ENCODE data around the gene TMED9. TPM values are rescaled to one million over a fixed set of nuclear protein-coding genes. Genes with fewer than 3 reads are reported as not detected.

TMED9 gene
- total and polyA plus RNA-seq, 10 of the 15 experiments (the other 5 are each of a cell fraction or from before 2014, with no cell fraction given), result 35.7 to 144 (median 105) TPM

DNA sequence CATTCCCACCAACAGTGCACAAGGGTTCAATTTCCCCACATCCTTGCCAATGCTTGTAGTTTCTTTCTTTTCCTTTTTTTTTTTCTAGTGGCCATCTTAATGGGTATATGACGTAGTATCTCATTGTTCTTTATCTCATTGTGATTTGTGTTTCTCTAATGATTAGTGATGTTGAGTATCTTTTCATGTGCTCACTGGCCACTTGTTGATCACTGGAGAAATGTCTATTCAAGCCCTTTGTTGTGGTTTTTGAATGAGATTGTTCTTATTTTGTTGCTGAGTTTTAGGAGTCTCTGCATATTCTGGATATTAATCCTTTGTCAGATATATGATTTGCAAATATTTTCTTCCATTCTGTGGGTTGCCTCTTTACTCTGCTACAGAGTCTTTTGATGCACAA is 1.6 kb upstream of the TMED9 start:
- RAD21 ChIA-PET (ENCODE audit: unreplicated experiment), result interaction anchor here (0.7 kb wide), 1 partner anchor 187 kb away, joined by 3 read pairs; no protein-coding TSS in a partner anchor
- POLR2A ChIA-PET, result interaction anchor here (0.7 kb wide), 1 partner anchor 11 kb away, joined by 4 read pairs; no protein-coding TSS in a partner anchor
- Histone ChIP-seq H3K9ac (ENCODE audit: control insufficient read depth, insufficient read depth, low read length) (no peak overlapping the region), H3K36me3 (ENCODE audit: control insufficient read depth in 2 of 2, insufficient read depth in 2 of 2, low read length in 1 of 2) (peaks cover 7 to 20% of the 10 kb centered on the region in 2 experiments; a peak in 3 of 4 replicates), H3K4me2 (ENCODE audit: control insufficient read depth, insufficient read depth) (no peak overlapping the region), H2AFZ (ENCODE audit: control insufficient read depth, low read depth, low read length) (no peak overlapping the region), H3K4me3 (no peak overlapping the region), H3K27me3 (replicated peaks in 1 of 2; ENCODE audit: control insufficient read depth in 2 of 2, insufficient read depth in 2 of 2, low read length in 1 of 2) (no peaks in the 10 kb centered on the region), H4K20me1 (ENCODE audit: control insufficient read depth, insufficient read depth) (no peaks in the 10 kb centered on the region), H3K9me3 (replicated peaks; ENCODE audit: control insufficient read depth, insufficient read depth, low read length) (no peaks in the 10 kb centered on the region), H3K79me2 (ENCODE audit: control insufficient read depth, insufficient read depth, low read length) (peaks cover 21% of the 10 kb centered on the region), H3K4me1 (ENCODE audit: control insufficient read depth, insufficient read depth, low read length) (peaks cover 8% of the 10 kb centered on the region), H3K27ac (ENCODE audit: control insufficient read depth, insufficient read depth) (no peak overlapping the region)
- SMC1A ChIA-PET (ENCODE audit: uncharacterized antibody, unreplicated experiment), result no interaction called here
- ATAC-seq (no peak), FAIRE-seq (no peak), DNase-seq (ENCODE audit: low read depth, low spot score) (no peak)
- intact Hi-C loops (cut with micrococcal nuclease; ENCODE audit: unreplicated experiment) (loop anchor here (5.0 to 10.0 kb wide), 2 partner anchors 198 to 286 kb away; partner anchors contain the start of genes PRELID1 and RAB24), in situ Hi-C loops (cut with MboI) (no loop called here)
- WGBS (ENCODE audit: insufficient coverage, insufficient replicate concordance, low lambda C conversion rate, missing lambda C conversion rate), result 0% methylated on average over 1 of the region's 1 CpG
- CTCF ChIA-PET, result no interaction called here
- BruUV-seq (replicated peaks), result no TSS peak
- TF ChIP-seq SMAD5 (IDR thresholded peaks at IDR 0.05; ENCODE audit: low read depth) (no peak), CREM (IDR thresholded peaks at IDR 0.05; ENCODE audit: low read depth) (no peak), SREBF1 (IDR thresholded peaks at IDR 0.05; ENCODE audit: low read length) (no peak), BRCA1 (IDR thresholded peaks at IDR 0.05; ENCODE audit: low read depth, low read length) (no peak)
- TF ChIP-seq, protein P1, sequence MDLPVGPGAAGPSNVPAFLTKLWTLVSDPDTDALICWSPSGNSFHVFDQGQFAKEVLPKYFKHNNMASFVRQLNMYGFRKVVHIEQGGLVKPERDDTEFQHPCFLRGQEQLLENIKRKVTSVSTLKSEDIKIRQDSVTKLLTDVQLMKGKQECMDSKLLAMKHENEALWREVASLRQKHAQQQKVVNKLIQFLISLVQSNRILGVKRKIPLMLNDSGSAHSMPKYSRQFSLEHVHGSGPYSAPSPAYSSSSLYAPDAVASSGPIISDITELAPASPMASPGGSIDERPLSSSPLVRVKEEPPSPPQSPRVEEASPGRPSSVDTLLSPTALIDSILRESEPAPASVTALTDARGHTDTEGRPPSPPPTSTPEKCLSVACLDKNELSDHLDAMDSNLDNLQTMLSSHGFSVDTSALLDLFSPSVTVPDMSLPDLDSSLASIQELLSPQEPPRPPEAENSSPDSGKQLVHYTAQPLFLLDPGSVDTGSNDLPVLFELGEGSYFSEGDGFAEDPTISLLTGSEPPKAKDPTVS (IDR thresholded peaks at IDR 0.05; ENCODE audit: low read depth, low read length), result no peak

DNA sequence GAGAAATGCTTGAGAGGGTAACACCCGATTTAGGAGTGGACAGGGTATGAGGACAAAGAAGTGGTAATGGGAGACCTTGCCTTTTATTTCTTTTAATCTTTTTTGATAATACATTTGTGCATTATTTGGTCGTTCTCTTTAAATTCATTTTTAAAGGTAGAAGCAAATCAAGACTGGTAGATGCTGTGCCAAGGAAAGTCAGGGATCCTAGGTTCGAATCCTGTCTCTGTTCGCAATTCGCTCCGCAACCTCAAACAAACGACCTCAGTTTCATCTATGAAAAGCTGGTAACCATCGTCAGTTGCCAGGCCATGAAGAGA is 353 bp upstream of the TMED9 start:
- WGBS (ENCODE audit: insufficient coverage, insufficient replicate concordance, low lambda C conversion rate, missing lambda C conversion rate), result 2% methylated on average over 8 of the region's 8 CpGs
- no TSS peak for BruUV-seq (replicated peaks)
- CTCF ChIA-PET, result no interaction called here
- Histone ChIP-seq H3K9me3 (replicated peaks; ENCODE audit: control insufficient read depth, insufficient read depth, low read length) (no peaks in the 10 kb centered on the region), H3K27me3 (replicated peaks in 1 of 2; ENCODE audit: control insufficient read depth in 2 of 2, insufficient read depth in 2 of 2, low read length in 1 of 2) (no peaks in the 10 kb centered on the region), H2AFZ (ENCODE audit: control insufficient read depth, low read depth, low read length) (peak overlapping the region; percentile 88), H3K4me1 (ENCODE audit: control insufficient read depth, insufficient read depth, low read length) (peaks cover 8% of the 10 kb centered on the region), H3K36me3 (ENCODE audit: control insufficient read depth in 2 of 2, insufficient read depth in 2 of 2, low read length in 1 of 2) (peaks cover 14 to 30% of the 10 kb centered on the region in 2 experiments; a peak in 3 of 4 replicates), H3K9ac (ENCODE audit: control insufficient read depth, insufficient read depth, low read length) (no peak overlapping the region), H3K4me2 (ENCODE audit: control insufficient read depth, insufficient read depth) (peak overlapping the region; percentile 53), H3K27ac (ENCODE audit: control insufficient read depth, insufficient read depth) (no peak overlapping the region), H4K20me1 (ENCODE audit: control insufficient read depth, insufficient read depth) (no peaks in the 10 kb centered on the region), H3K4me3 (peak overlapping the region; percentile 60), H3K79me2 (ENCODE audit: control insufficient read depth, insufficient read depth, low read length) (peaks cover 21% of the 10 kb centered on the region)
- SMC1A ChIA-PET (ENCODE audit: uncharacterized antibody, unreplicated experiment), result no interaction called here
- DNase-seq (ENCODE audit: low read depth, low spot score), result no peak
- FAIRE-seq, result no peak
- ATAC-seq, result no peak
- POLR2A ChIA-PET, result interaction anchor here (0.8 to 1.4 kb wide), 4 partner anchors 9 to 1143 kb away, joined by 3 to 10 read pairs (median 3); partner anchors contain the start of genes DOK3 and FAF2
- in situ Hi-C loops (cut with MboI), result no loop called here
- intact Hi-C loops (cut with micrococcal nuclease; ENCODE audit: unreplicated experiment), result loop anchor here (2.0 to 10.0 kb wide), 3 partner anchors 75 to 287 kb away; partner anchors contain the start of genes DDX41, PRELID1 and RAB24
- TF ChIP-seq SMARCA5 (IDR thresholded peaks at IDR 0.05), result no peak
- RAD21 ChIA-PET (ENCODE audit: unreplicated experiment), result interaction anchor here (1.4 kb wide), 2 partner anchors 43 to 83 kb away, joined by 3 to 4 read pairs; no protein-coding TSS in a partner anchor
